HUES64 (cell line): ENCODE measurements around the gene RNF213.

Source experiments
- H3K27ac ChIP-seq: 2 replicates; pipeline ENCODE4 v1.7.0; 2013; ENCODE audit warnings: low read depth, low read length, inconsistent platforms
- H3K27me3 ChIP-seq: 2 replicates; pipeline ENCODE4 v1.6.1; 2013; ENCODE audit warnings: mild to moderate bottlenecking, low read length; ENCODE audit not compliant: insufficient read depth
- H3K36me3 ChIP-seq: 2 replicates; pipeline ENCODE4 v1.6.1; 2013; ENCODE audit warnings: mild to moderate bottlenecking, low read length; ENCODE audit not compliant: insufficient read depth
- H3K4me1 ChIP-seq: 2 replicates; pipeline ENCODE4 v1.6.1; 2013; ENCODE audit warnings: mild to moderate bottlenecking, low read length, moderate library complexity; ENCODE audit not compliant: insufficient read depth
- H3K4me3 ChIP-seq: 2 replicates; pipeline ENCODE4 v1.5.1; 2013; ENCODE audit warnings: mild to moderate bottlenecking, low read length, moderate library complexity
- H3K9ac ChIP-seq: 2 replicates; pipeline ENCODE4 v1.6.1; 2013; ENCODE audit warnings: mild to moderate bottlenecking, low read depth, low read length
- H3K9me3 ChIP-seq: 2 replicates; pipeline ENCODE4 v1.6.1; 2013; ENCODE audit warnings: low read depth, low read length; ENCODE audit not compliant: insufficient read depth
- WGBS: fragments of 150-250, 120-280 bp; methylation state at CpG from one replicate; pipeline ENCODE4 v1.1.7; 2013; ENCODE audit warnings: missing lambda C conversion rate; 5-methylcytosine and 5-hydroxymethylcytosine counted together

The RNF213 gene

GRCh38 chr17:80431246-80432195 lies 170.9 kb downstream of the RNF213 start:
- H3K4me1 ChIP-seq: no peaks in the 10 kb centered on the region; the same call in 1 of the 2 replicates
- no peak overlapping the region for H3K9ac ChIP-seq
- H3K27ac ChIP-seq: no peak overlapping the region
- no peaks in the 10 kb centered on the region for H3K36me3 ChIP-seq
- H3K27me3 ChIP-seq: no peaks in the 10 kb centered on the region; the same call in 1 of the 2 replicates
- WGBS: 92% methylated on average over 29 of the region's 29 CpGs
- H3K4me3 ChIP-seq: no peak overlapping the region
- H3K9me3 ChIP-seq: no peaks in the 10 kb centered on the region

GRCh38 chr17:80432350-80432955 lies 171.8 kb downstream of the RNF213 start:
- Histone ChIP-seq H3K36me3 (no peaks in the 10 kb centered on the region), H3K27me3 (peaks cover 3% of the 10 kb centered on the region), H3K9me3 (no peaks in the 10 kb centered on the region), H3K4me1 (no peaks in the 10 kb centered on the region), H3K9ac (no peak overlapping the region), H3K27ac (no peak overlapping the region), H3K4me3 (no peak overlapping the region)
- 84% methylated on average over 15 of the region's 15 CpGs for WGBS

- 93% methylated on average over 6 of the region's 6 CpGs for WGBS
- no peak overlapping the region for H3K4me3 ChIP-seq
Measured at GRCh38 chr17:80432961-80433550, 172.4 kb downstream of the RNF213 start.

GRCh38 chr17:80433916-80434666 lies 173.4 kb downstream of the RNF213 start:
- no peaks in the 10 kb centered on the region for H3K4me1 ChIP-seq
- 81% methylated on average over 12 of the region's 12 CpGs for WGBS
- H3K9ac ChIP-seq: no peak overlapping the region
- no peaks in the 10 kb centered on the region for H3K36me3 ChIP-seq
- no peaks in the 10 kb centered on the region for H3K9me3 ChIP-seq
- no peak overlapping the region for H3K27ac ChIP-seq
- H3K4me3 ChIP-seq: no peak overlapping the region
- H3K27me3 ChIP-seq: peaks cover 3% of the 10 kb centered on the region; the same call in 1 of the 2 replicates

More at GRCh38 chr17:80432961-80433550, 172.4 kb downstream of the RNF213 start:
- Histone ChIP-seq H3K27ac (no peak overlapping the region), H3K36me3 (no peaks in the 10 kb centered on the region), H3K9ac (no peak overlapping the region), H3K9me3 (no peaks in the 10 kb centered on the region), H3K4me1 (no peaks in the 10 kb centered on the region), H3K27me3 (peaks cover 3% of the 10 kb centered on the region)

GRCh38 chr17:80437532-80437931 lies 176.9 kb downstream of the RNF213 start:
- no peaks in the 10 kb centered on the region for H3K36me3 ChIP-seq
- no peak overlapping the region for H3K9ac ChIP-seq
- H3K4me3 ChIP-seq: no peak overlapping the region
- H3K9me3 ChIP-seq: no peaks in the 10 kb centered on the region
- H3K4me1 ChIP-seq: 0 out of 2 replicates have a peak, but pooled peaks cover 3% of the 10 kb centered on the region
- H3K27me3 ChIP-seq: peaks cover 13% of the 10 kb centered on the region
- WGBS: 81% methylated on average over 10 of the region's 10 CpGs
- H3K27ac ChIP-seq: no peak overlapping the region

- Histone ChIP-seq H3K9ac (no peak overlapping the region), H3K27me3 (peaks cover 23% of the 10 kb centered on the region), H3K27ac (no peak overlapping the region), H3K4me1 (0 out of 2 replicates have a peak, but pooled peaks cover 3% of the 10 kb centered on the region), H3K36me3 (no peaks in the 10 kb centered on the region), H3K9me3 (no peaks in the 10 kb centered on the region), H3K4me3 (no peak overlapping the region)
- WGBS: 90% methylated on average over 5 of the region's 5 CpGs
Measured at GRCh38 chr17:80438806-80439205, 178.2 kb downstream of the RNF213 start.

GRCh38 chr17:80439499-80439898 lies 178.8 kb downstream of the RNF213 start:
- Histone ChIP-seq H3K27ac (no peak overlapping the region), H3K4me1 (0 out of 2 replicates have a peak, but pooled peaks cover 3% of the 10 kb centered on the region), H3K9ac (no peak overlapping the region), H3K27me3 (peaks cover 29% of the 10 kb centered on the region), H3K9me3 (no peaks in the 10 kb centered on the region), H3K4me3 (no peak overlapping the region), H3K36me3 (no peaks in the 10 kb centered on the region)
- 82% methylated on average over 9 of the region's 9 CpGs for WGBS

GRCh38 chr17:80441133-80441578 lies 180.5 kb downstream of the RNF213 start:
- H3K4me1 ChIP-seq: 0 out of 2 replicates have a peak, but pooled peaks cover 3% of the 10 kb centered on the region
- WGBS: 10% methylated on average over 14 of the region's 14 CpGs
- H3K36me3 ChIP-seq: no peaks in the 10 kb centered on the region
- no peak overlapping the region for H3K4me3 ChIP-seq
- H3K27ac ChIP-seq: no peak overlapping the region
- no peaks in the 10 kb centered on the region for H3K9me3 ChIP-seq
- H3K9ac ChIP-seq: no peak overlapping the region
- peaks cover 32% of the 10 kb centered on the region for H3K27me3 ChIP-seq

- H3K4me1 ChIP-seq: 0 out of 2 replicates have a peak, but pooled peaks cover 3% of the 10 kb centered on the region
- 86% methylated on average over 14 of the region's 14 CpGs for WGBS
Measured at GRCh38 chr17:80441598-80442322, 181.1 kb downstream of the RNF213 start.

GRCh38 chr17:80442323-80442659 lies 181.6 kb downstream of the RNF213 start:
- H3K4me1 ChIP-seq: 0 out of 2 replicates have a peak, but pooled peaks cover 3% of the 10 kb centered on the region
- no peak overlapping the region for H3K4me3 ChIP-seq
- H3K27ac ChIP-seq: no peak overlapping the region
- WGBS: 77% methylated on average over 12 of the region's 12 CpGs
- H3K27me3 ChIP-seq: peaks cover 29% of the 10 kb centered on the region
- H3K36me3 ChIP-seq: no peaks in the 10 kb centered on the region
- no peaks in the 10 kb centered on the region for H3K9me3 ChIP-seq
- H3K9ac ChIP-seq: no peak overlapping the region

More at GRCh38 chr17:80441598-80442322, 181.1 kb downstream of the RNF213 start:
- no peak overlapping the region for H3K4me3 ChIP-seq
- H3K36me3 ChIP-seq: no peaks in the 10 kb centered on the region
- H3K9ac ChIP-seq: no peak overlapping the region
- no peak overlapping the region for H3K27ac ChIP-seq
- H3K27me3 ChIP-seq: peaks cover 31% of the 10 kb centered on the region
- H3K9me3 ChIP-seq: no peaks in the 10 kb centered on the region
